ENCODE data around the gene FHIP1B. TPM values are rescaled to one million over a fixed set of nuclear protein-coding genes. Genes with fewer than 3 reads are reported as not detected.
A peak's percentile ranks its signal among the peaks of the same experiment; 100 is the strongest.
"Not testable (repeated sequence)": the region's sequence is repeated elsewhere in the genome, so short reads cannot be mapped to it uniquely, and the experiment has no call there.

The FHIP1B gene
- total RNA-seq, 4 donors from 2014 or later = 13.0 to 50.4 (median 20.0) TPM

- Histone ChIP-seq H3K9me3 (no peaks in the 10 kb centered on the region), H3K4me3 (no peak overlapping the region), H3K27me3 (no peaks in the 10 kb centered on the region), H3K36me3 (no peaks in the 10 kb centered on the region), H3K4me1 (peaks cover 0 to 13% (median 2%) of the 10 kb centered on the region in 3 donors), H3K27ac (no peak overlapping the region)
- TF ChIP-seq, protein P1, sequence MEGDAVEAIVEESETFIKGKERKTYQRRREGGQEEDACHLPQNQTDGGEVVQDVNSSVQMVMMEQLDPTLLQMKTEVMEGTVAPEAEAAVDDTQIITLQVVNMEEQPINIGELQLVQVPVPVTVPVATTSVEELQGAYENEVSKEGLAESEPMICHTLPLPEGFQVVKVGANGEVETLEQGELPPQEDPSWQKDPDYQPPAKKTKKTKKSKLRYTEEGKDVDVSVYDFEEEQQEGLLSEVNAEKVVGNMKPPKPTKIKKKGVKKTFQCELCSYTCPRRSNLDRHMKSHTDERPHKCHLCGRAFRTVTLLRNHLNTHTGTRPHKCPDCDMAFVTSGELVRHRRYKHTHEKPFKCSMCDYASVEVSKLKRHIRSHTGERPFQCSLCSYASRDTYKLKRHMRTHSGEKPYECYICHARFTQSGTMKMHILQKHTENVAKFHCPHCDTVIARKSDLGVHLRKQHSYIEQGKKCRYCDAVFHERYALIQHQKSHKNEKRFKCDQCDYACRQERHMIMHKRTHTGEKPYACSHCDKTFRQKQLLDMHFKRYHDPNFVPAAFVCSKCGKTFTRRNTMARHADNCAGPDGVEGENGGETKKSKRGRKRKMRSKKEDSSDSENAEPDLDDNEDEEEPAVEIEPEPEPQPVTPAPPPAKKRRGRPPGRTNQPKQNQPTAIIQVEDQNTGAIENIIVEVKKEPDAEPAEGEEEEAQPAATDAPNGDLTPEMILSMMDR (IDR thresholded peaks at IDR 0.05) = no peak
- no peak for TF ChIP-seq EP300 (IDR thresholded peaks at IDR 0.05)
- no peak for TF ChIP-seq POLR2AphosphoS5 (IDR thresholded peaks at IDR 0.05)
- TF ChIP-seq POLR2A (IDR thresholded peaks at IDR 0.05) = no peak
- peak; percentile 10 for ATAC-seq
- 71% methylated on average over 3 of the region's 3 CpGs; no CpG with 5 or more reads in 1 of the 2 donors for WGBS, 2 donors (ENCODE audit: low coverage in 1 of 2)
Observed at GRCh38 chr11:6249770-6250555, 15.5 kb upstream of the FHIP1B start.

GRCh38 chr11:6248897-6249296 lies 14.5 kb upstream of the FHIP1B start:
- 83 to 89% methylated on average over 2 to 3 of the region's 3 CpGs for WGBS, 2 donors (ENCODE audit: low coverage in 1 of 2)
- H3K9me3 ChIP-seq, H3K27ac ChIP-seq, H3K27me3 ChIP-seq, H3K4me3 ChIP-seq, H3K36me3 ChIP-seq, ATAC-seq: not testable (repeated sequence)
- peaks cover 0 to 13% (median 2%) of the 10 kb centered on the region in 3 donors for H3K4me1 ChIP-seq

- TF ChIP-seq, protein P1 (IDR thresholded peaks at IDR 0.05) = no peak
- TF ChIP-seq POLR2AphosphoS5 (IDR thresholded peaks at IDR 0.05) (no peak), POLR2A (IDR thresholded peaks at IDR 0.05) (no peak), EP300 (IDR thresholded peaks at IDR 0.05) (no peak)
- Histone ChIP-seq H3K4me3 (no peak overlapping the region), H3K27me3 (no peaks in the 10 kb centered on the region), H3K9me3 (no peaks in the 10 kb centered on the region), H3K36me3 (no peaks in the 10 kb centered on the region), H3K4me1 (peaks cover 0 to 13% (median 2%) of the 10 kb centered on the region in 3 donors), H3K27ac (no peak overlapping the region)
- WGBS, 2 donors (ENCODE audit: low coverage in 1 of 2) = 100% methylated on average over 1 of the region's 1 CpG; no CpG with 5 or more reads in 1 of the 2 donors
- no peak for ATAC-seq
Observed at GRCh38 chr11:6248248-6248647, 13.8 kb upstream of the FHIP1B start.

GRCh38 chr11:6245536-6245935 lies 11.1 kb upstream of the FHIP1B start:
- no peak for ATAC-seq
- H3K4me1 ChIP-seq = no peaks in the 10 kb centered on the region
- no peak overlapping the region for H3K4me3 ChIP-seq
- 89 to 94% methylated on average over 2 of the region's 2 CpGs for WGBS, 2 donors (ENCODE audit: low coverage in 1 of 2)
- TF ChIP-seq EP300 (IDR thresholded peaks at IDR 0.05) = no peak
- TF ChIP-seq, protein P1 (IDR thresholded peaks at IDR 0.05) = no peak
- no peak for TF ChIP-seq POLR2AphosphoS5 (IDR thresholded peaks at IDR 0.05)
- TF ChIP-seq POLR2A (IDR thresholded peaks at IDR 0.05) = no peak
- H3K27ac ChIP-seq = no peak overlapping the region
- no peaks in the 10 kb centered on the region for H3K9me3 ChIP-seq
- H3K36me3 ChIP-seq = no peaks in the 10 kb centered on the region
- no peaks in the 10 kb centered on the region for H3K27me3 ChIP-seq

DNA sequence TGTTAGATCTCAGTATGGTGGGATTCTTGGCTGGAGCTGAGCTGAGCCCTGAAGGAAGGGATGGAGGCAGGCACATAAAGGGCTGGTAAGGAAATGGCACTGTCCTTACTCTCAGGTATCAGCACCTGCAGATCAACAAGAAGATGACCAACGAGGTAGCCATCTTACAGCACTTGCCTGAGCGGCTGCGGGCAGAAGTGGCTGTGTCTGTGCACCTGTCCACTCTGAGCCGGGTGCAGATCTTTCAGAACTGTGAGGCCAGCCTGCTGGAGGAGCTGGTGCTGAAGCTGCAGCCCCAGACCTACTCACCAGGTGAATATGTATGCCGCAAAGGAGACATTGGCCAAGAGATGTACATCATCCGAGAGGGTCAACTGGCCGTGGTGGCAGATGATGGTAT lies 6.9 kb upstream of the FHIP1B start:
- Histone ChIP-seq H3K4me1 (no peaks in the 10 kb centered on the region), H3K27ac (no peak overlapping the region), H3K27me3 (no peaks in the 10 kb centered on the region), H3K4me3 (no peak overlapping the region), H3K36me3 (no peaks in the 10 kb centered on the region), H3K9me3 (no peaks in the 10 kb centered on the region)
- no peak for TF ChIP-seq POLR2AphosphoS5 (IDR thresholded peaks at IDR 0.05)
- TF ChIP-seq, protein P1 (IDR thresholded peaks at IDR 0.05) = no peak
- no peak for TF ChIP-seq POLR2A (IDR thresholded peaks at IDR 0.05)
- no peak for TF ChIP-seq EP300 (IDR thresholded peaks at IDR 0.05)
- ATAC-seq = no peak
- WGBS, 2 donors (ENCODE audit: low coverage in 1 of 2) = 100% methylated on average over 1 of the region's 7 CpGs; no CpG with 5 or more reads in 1 of the 2 donors

Measured in gastroesophageal sphincter (tissue), 4 donors.